GM12878 (cell line): ENCODE measurements around the gene PSMG3.

Source experiments
- CREB1 ChIP-seq: IDR thresholded peaks from 2 replicates; pipeline ENCODE4 v1.6.1; 2012; ENCODE audit warnings: low read depth, mild to moderate bottlenecking, inconsistent platforms
- EGR1 ChIP-seq, 2 experiments: IDR thresholded peaks; 1 replicate in 1 of 2; 2 replicates in 1 of 2; pipeline ENCODE4 v1.6.1; 2011 to 2012; ENCODE audit warnings: low read depth in 2 of 2, low read length in 2 of 2, borderline replicate concordance in 1 of 2, mild to moderate bottlenecking in 1 of 2, moderate library complexity in 1 of 2
- EZH2 ChIP-seq: IDR thresholded peaks from 2 replicates; pipeline ENCODE4 v1.6.1; 2012; ENCODE audit warnings: low read depth, mild to moderate bottlenecking, control low read depth, inconsistent platforms, low read length, borderline replicate concordance; ENCODE audit not compliant: control insufficient read depth
- POLR2A ChIP-seq: IDR thresholded peaks from 2 replicates; pipeline ENCODE4 v1.6.1; 2011; ENCODE audit warnings: low read depth, mild to moderate bottlenecking, low read length
- TAF1 ChIP-seq: IDR thresholded peaks from 2 replicates; pipeline ENCODE4 v1.6.1; 2011; ENCODE audit warnings: mild to moderate bottlenecking, low read depth, low read length, borderline replicate concordance
- TCF12 ChIP-seq: IDR thresholded peaks from 2 replicates; pipeline ENCODE4 v1.6.1; 2011; ENCODE audit warnings: low read depth, mild to moderate bottlenecking, low read length
- TF ChIP-seq, protein P1 (sequence below): fragments of 450-650 bp; IDR thresholded peaks from 2 replicates; pipeline ENCODE4 v1.6.1; 2016; ENCODE audit warnings: mild to moderate bottlenecking, moderate library complexity, borderline replicate concordance
- TF ChIP-seq, protein P2 (sequence below): IDR thresholded peaks from 2 replicates; pipeline ENCODE4 v1.6.1; 2012; ENCODE audit warnings: mild to moderate bottlenecking, low read depth, low read length
- TF ChIP-seq, protein P3 (sequence below), 3 experiments: IDR thresholded peaks in 2 of 3; conservative IDR thresholded peaks in 1 of 3; 2 replicates each; pipeline ENCODE4 v1.5.1; 2011; ENCODE audit warnings: low read depth in 3 of 3, low read length in 3 of 3, mild to moderate bottlenecking in 3 of 3, control low read depth in 2 of 3, moderate library complexity in 2 of 3, inconsistent platforms in 1 of 3, mixed read lengths in 1 of 3; ENCODE audit not compliant: control insufficient read depth in 2 of 3, insufficient read depth in 1 of 3; ENCODE audit errors: extremely low read depth in 1 of 3
- TF ChIP-seq, protein P4 (sequence below): IDR thresholded peaks from 2 replicates; pipeline ENCODE4 v1.6.1; 2012; ENCODE audit warnings: low read depth, low read length, improper control_type of control experiment

DNA sequence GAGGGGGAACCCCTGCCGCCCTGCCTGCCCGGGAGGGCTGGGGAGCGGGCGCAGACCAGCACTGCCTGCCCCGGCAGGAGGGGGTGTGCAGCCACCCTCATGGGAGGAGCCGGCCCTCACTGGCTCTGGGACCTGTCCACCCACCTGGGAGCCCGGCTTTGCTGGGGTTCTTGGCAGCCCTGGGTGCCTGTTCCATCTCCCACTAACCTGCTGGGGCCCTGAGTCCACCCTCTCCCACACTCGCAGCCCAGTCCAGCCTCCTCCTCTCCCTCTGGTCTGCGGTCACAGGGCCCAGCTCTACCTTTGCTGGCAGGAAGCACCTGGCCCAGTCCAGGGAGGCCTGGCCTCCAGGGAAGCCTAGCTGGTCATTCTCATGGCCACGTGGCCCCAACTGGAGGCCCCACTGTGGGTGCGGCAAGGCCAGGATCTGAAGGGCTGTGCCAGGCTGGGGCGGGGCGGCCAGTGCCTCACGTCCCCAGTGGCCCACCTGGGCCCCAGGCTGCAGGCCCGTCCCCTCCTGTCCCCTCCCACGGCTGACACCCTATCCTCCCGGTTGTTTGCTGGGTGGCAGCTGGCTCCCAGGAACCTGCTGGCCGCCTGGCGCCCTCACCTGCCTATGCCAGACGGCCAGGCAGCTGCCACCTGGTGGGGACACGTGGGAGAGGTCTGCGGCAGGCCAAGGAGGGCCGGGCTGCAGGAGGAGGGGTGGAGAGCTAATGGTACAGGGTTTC is 13.9 kb downstream of the PSMG3 start, which contains the start of gene TMEM184A:
- TF ChIP-seq POLR2A (no peak), TAF1 (no peak), EGR1 (IDR thresholded peaks at IDR 0.05; ENCODE audit: borderline replicate concordance in 1 of 2, low read depth in 2 of 2, low read length in 2 of 2) (no peak), TCF12 (0 out of 2 replicates have a peak, but pooled peaks have one; percentile 37), CREB1 (no peak), EZH2 (no peak)
- TF ChIP-seq, protein P1, sequence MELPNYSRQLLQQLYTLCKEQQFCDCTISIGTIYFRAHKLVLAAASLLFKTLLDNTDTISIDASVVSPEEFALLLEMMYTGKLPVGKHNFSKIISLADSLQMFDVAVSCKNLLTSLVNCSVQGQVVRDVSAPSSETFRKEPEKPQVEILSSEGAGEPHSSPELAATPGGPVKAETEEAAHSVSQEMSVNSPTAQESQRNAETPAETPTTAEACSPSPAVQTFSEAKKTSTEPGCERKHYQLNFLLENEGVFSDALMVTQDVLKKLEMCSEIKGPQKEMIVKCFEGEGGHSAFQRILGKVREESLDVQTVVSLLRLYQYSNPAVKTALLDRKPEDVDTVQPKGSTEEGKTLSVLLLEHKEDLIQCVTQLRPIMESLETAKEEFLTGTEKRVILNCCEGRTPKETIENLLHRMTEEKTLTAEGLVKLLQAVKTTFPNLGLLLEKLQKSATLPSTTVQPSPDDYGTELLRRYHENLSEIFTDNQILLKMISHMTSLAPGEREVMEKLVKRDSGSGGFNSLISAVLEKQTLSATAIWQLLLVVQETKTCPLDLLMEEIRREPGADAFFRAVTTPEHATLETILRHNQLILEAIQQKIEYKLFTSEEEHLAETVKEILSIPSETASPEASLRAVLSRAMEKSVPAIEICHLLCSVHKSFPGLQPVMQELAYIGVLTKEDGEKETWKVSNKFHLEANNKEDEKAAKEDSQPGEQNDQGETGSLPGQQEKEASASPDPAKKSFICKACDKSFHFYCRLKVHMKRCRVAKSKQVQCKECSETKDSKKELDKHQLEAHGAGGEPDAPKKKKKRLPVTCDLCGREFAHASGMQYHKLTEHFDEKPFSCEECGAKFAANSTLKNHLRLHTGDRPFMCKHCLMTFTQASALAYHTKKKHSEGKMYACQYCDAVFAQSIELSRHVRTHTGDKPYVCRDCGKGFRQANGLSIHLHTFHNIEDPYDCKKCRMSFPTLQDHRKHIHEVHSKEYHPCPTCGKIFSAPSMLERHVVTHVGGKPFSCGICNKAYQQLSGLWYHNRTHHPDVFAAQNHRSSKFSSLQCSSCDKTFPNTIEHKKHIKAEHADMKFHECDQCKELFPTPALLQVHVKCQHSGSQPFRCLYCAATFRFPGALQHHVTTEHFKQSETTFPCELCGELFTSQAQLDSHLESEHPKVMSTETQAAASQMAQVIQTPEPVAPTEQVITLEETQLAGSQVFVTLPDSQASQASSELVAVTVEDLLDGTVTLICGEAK: no peak
- TF ChIP-seq, protein P2, sequence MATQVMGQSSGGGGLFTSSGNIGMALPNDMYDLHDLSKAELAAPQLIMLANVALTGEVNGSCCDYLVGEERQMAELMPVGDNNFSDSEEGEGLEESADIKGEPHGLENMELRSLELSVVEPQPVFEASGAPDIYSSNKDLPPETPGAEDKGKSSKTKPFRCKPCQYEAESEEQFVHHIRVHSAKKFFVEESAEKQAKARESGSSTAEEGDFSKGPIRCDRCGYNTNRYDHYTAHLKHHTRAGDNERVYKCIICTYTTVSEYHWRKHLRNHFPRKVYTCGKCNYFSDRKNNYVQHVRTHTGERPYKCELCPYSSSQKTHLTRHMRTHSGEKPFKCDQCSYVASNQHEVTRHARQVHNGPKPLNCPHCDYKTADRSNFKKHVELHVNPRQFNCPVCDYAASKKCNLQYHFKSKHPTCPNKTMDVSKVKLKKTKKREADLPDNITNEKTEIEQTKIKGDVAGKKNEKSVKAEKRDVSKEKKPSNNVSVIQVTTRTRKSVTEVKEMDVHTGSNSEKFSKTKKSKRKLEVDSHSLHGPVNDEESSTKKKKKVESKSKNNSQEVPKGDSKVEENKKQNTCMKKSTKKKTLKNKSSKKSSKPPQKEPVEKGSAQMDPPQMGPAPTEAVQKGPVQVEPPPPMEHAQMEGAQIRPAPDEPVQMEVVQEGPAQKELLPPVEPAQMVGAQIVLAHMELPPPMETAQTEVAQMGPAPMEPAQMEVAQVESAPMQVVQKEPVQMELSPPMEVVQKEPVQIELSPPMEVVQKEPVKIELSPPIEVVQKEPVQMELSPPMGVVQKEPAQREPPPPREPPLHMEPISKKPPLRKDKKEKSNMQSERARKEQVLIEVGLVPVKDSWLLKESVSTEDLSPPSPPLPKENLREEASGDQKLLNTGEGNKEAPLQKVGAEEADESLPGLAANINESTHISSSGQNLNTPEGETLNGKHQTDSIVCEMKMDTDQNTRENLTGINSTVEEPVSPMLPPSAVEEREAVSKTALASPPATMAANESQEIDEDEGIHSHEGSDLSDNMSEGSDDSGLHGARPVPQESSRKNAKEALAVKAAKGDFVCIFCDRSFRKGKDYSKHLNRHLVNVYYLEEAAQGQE: no peak
- TF ChIP-seq, protein P3, sequence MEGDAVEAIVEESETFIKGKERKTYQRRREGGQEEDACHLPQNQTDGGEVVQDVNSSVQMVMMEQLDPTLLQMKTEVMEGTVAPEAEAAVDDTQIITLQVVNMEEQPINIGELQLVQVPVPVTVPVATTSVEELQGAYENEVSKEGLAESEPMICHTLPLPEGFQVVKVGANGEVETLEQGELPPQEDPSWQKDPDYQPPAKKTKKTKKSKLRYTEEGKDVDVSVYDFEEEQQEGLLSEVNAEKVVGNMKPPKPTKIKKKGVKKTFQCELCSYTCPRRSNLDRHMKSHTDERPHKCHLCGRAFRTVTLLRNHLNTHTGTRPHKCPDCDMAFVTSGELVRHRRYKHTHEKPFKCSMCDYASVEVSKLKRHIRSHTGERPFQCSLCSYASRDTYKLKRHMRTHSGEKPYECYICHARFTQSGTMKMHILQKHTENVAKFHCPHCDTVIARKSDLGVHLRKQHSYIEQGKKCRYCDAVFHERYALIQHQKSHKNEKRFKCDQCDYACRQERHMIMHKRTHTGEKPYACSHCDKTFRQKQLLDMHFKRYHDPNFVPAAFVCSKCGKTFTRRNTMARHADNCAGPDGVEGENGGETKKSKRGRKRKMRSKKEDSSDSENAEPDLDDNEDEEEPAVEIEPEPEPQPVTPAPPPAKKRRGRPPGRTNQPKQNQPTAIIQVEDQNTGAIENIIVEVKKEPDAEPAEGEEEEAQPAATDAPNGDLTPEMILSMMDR (IDR thresholded peaks at IDR 0.05 in 2 of 3, conservative IDR thresholded peaks at IDR 0.05 in 1 of 3; ENCODE audit: control insufficient read depth in 2 of 3, extremely low read depth in 1 of 3, insufficient read depth in 1 of 3, low read depth in 3 of 3, low read length in 3 of 3): peak; percentile 27 to 44 (median 36); a peak in 4 of 6 replicates
- TF ChIP-seq, protein P4, sequence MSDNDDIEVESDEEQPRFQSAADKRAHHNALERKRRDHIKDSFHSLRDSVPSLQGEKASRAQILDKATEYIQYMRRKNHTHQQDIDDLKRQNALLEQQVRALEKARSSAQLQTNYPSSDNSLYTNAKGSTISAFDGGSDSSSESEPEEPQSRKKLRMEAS: no peak
